HFFc6 (cell line): Measurements from ENCODE around the gene LDLRAD4. TPM values are rescaled to one million over a fixed set of nuclear protein-coding genes. Genes with fewer than 3 reads are reported as not detected.

ENCODE experiments used
- DNase-seq: peaks from one replicate; pipeline ENCODE4 v3.0.0-alpha.2; 2018
- H3K27ac Mint-ChIP-seq: 2 replicates; pipeline ENCODE4 v1.8.0; 2020; ENCODE audit warnings: mild to moderate bottlenecking, mixed read lengths
- H3K27me3 Mint-ChIP-seq: 2 replicates; pipeline ENCODE4 v1.8.0; 2021; ENCODE audit warnings: mild to moderate bottlenecking, moderate library complexity, mixed read lengths; ENCODE audit not compliant: insufficient read depth
- H3K36me3 Mint-ChIP-seq: 2 replicates; pipeline ENCODE4 v1.8.0; 2021; ENCODE audit warnings: low read depth, mixed read lengths
- H3K4me1 Mint-ChIP-seq: 2 replicates; pipeline ENCODE4 v1.8.0; 2020; ENCODE audit warnings: low read depth, mixed read lengths
- H3K4me3 Mint-ChIP-seq: 2 replicates; pipeline ENCODE4 v1.8.0; 2020; ENCODE audit warnings: mild to moderate bottlenecking, moderate library complexity, mixed read lengths
- H3K9me3 Mint-ChIP-seq: 2 replicates; pipeline ENCODE4 v1.8.0; 2020; ENCODE audit warnings: mild to moderate bottlenecking, mixed read lengths
- CTCF ChIP-seq: fragments of 200-600 bp; sonication (generic); IDR thresholded peaks from 2 replicates; pipeline ENCODE4 v1.5.0; 2021; ENCODE audit warnings: antibody characterized with exemption, mild to moderate bottlenecking
- total RNA-seq, 6 experiments: library from RNA; stranded (reverse); fragmentation: NEBNext Ultra II Directional; extraction: Animal tissue kit (Norgen Biotek cat#: 25700); gene quantifications; 2 replicates in 1 of 6; 3 replicates in 5 of 6; pipeline ENCODE4 v1.2.3, GENCODE V29; 2021

Gene LDLRAD4
- total RNA-seq, 6 experiments from 2014 or later, result not detected

- Mint-ChIP-seq H3K27me3 (peaks cover 4% of the 10 kb centered on the region; the same call in 1 of the 2 replicates), H3K4me1 (no peaks in the 10 kb centered on the region), H3K4me3 (no peak overlapping the region), H3K27ac (no peak overlapping the region), H3K9me3 (peaks cover 35% of the 10 kb centered on the region), H3K36me3 (no peaks in the 10 kb centered on the region)
- no peak for TF ChIP-seq CTCF
- DNase-seq, result no peak
Observed at GRCh38 chr18:13315000-13315399, 96.4 kb downstream of the LDLRAD4 start.

- Mint-ChIP-seq H3K4me3 (no peak overlapping the region), H3K9me3 (peaks cover 40% of the 10 kb centered on the region), H3K27ac (no peak overlapping the region), H3K27me3 (peaks cover 4% of the 10 kb centered on the region; the same call in 1 of the 2 replicates), H3K4me1 (no peaks in the 10 kb centered on the region), H3K36me3 (no peaks in the 10 kb centered on the region)
- DNase-seq, result no peak
- no peak for TF ChIP-seq CTCF
Observed at GRCh38 chr18:13316063-13316462, 97.5 kb downstream of the LDLRAD4 start.

- H3K4me1 Mint-ChIP-seq, result no peaks in the 10 kb centered on the region
- H3K27ac Mint-ChIP-seq, result no peak overlapping the region
- no peak for TF ChIP-seq CTCF
Observed at GRCh38 chr18:13317801-13318200, 99.2 kb downstream of the LDLRAD4 start.

GRCh38 chr18:13318731-13319501 is 100.4 kb downstream of the LDLRAD4 start:
- Mint-ChIP-seq H3K4me3 (no peak overlapping the region), H3K9me3 (peaks cover 32% of the 10 kb centered on the region), H3K36me3 (no peaks in the 10 kb centered on the region), H3K27ac (no peak overlapping the region), H3K4me1 (no peaks in the 10 kb centered on the region), H3K27me3 (peaks cover 4% of the 10 kb centered on the region; the same call in 1 of the 2 replicates)
- DNase-seq, result no peak
- TF ChIP-seq CTCF, result no peak

More at GRCh38 chr18:13317801-13318200, 99.2 kb downstream of the LDLRAD4 start:
- H3K27me3 Mint-ChIP-seq, result peaks cover 4% of the 10 kb centered on the region; the same call in 1 of the 2 replicates
- H3K9me3 Mint-ChIP-seq, result peaks cover 38% of the 10 kb centered on the region
- H3K4me3 Mint-ChIP-seq, result no peak overlapping the region
- H3K36me3 Mint-ChIP-seq, result no peaks in the 10 kb centered on the region
- no peak for DNase-seq

GRCh38 chr18:13319629-13320028 is 101.1 kb downstream of the LDLRAD4 start:
- H3K4me3 Mint-ChIP-seq, result no peak overlapping the region
- no peaks in the 10 kb centered on the region for H3K4me1 Mint-ChIP-seq
- peaks cover 26% of the 10 kb centered on the region for H3K9me3 Mint-ChIP-seq
- H3K27ac Mint-ChIP-seq, result no peak overlapping the region
- TF ChIP-seq CTCF, result no peak
- DNase-seq, result no peak
- no peaks in the 10 kb centered on the region for H3K36me3 Mint-ChIP-seq
- peaks cover 4% of the 10 kb centered on the region; the same call in 1 of the 2 replicates for H3K27me3 Mint-ChIP-seq
